GM12878 (cell line): ENCODE results near the gene RXYLT1. TPM values are rescaled to one million over a fixed set of nuclear protein-coding genes. Genes with fewer than 3 reads are reported as not detected.

Experiments used
- ATAC-seq: fragments of 200-7000 bp; cut with Tn5 transposase; 3 replicates; pipeline ENCODE4 v1.9.1; 2020; ENCODE audit warnings: mild to moderate bottlenecking, moderate library complexity
- BruUV-seq: library from RNA; stranded (reverse); fragments of 400-500 nt; replicated peaks from 2 replicates; lab custom pipeline; 2021; lab: Mats Ljungman, UMichigan
- CTCF ChIA-PET: fragments of 300-600 bp; sonication (Branson Sonifier 250); formaldehyde crosslinking; extraction: SDS; loops from one replicate; lab custom pipeline; 2021; ENCODE audit warnings: inconsistent platforms; lab: Yijun Ruan, JAX
- POLR2A ChIA-PET: fragments of 350-600 bp; formaldehyde crosslinking; extraction: SDS; loops from one replicate; lab custom pipeline; 2021; ENCODE audit warnings: inconsistent platforms; lab: Charles Lee
- RAD21 ChIA-PET: fragments of 300-600 bp; sonication (Branson Sonifier 250); formaldehyde crosslinking; loops from one replicate; lab custom pipeline; 2023; ENCODE audit warnings: antibody characterized with exemption; ENCODE audit not compliant: unreplicated experiment; lab: Charles Lee
- SMC1A ChIA-PET: fragments of 300-600 bp; sonication (Branson Sonifier 250); formaldehyde crosslinking; loops from one replicate; lab custom pipeline; 2023; ENCODE audit not compliant: unreplicated experiment, uncharacterized antibody; lab: Charles Lee
- DNase-seq: peaks from one replicate; pipeline ENCODE4 v3.0.0-alpha.2; 2011; ENCODE audit warnings: low read depth, low spot score
- FAIRE-seq: peaks from 3 replicates; lab custom pipeline; 2011; peaks lifted over from hg19 to GRCh38; lab: Jason Lieb, UNC
- H2AFZ ChIP-seq: 2 replicates; pipeline ENCODE4 v1.6.0; 2011; ENCODE audit warnings: low read depth, low read length, control low read depth; ENCODE audit not compliant: control insufficient read depth
- H3K27ac ChIP-seq: 2 replicates; pipeline ENCODE4 v1.5.1; 2011; ENCODE audit warnings: control low read depth; ENCODE audit not compliant: control insufficient read depth, insufficient read depth
- H3K27me3 ChIP-seq, 2 experiments: replicated peaks in 1 of 2; 2 replicates each; pipeline versions ENCODE4 v1.6.0 to v1.6.1; 2011; ENCODE audit warnings: low read length in 1 of 2; ENCODE audit not compliant: control insufficient read depth in 2 of 2, insufficient read depth in 2 of 2
- H3K36me3 ChIP-seq, 2 experiments: 2 replicates each; pipeline ENCODE4 v1.5.1; 2011; ENCODE audit warnings: low read length in 1 of 2; ENCODE audit not compliant: control insufficient read depth in 2 of 2, insufficient read depth in 2 of 2
- H3K4me1 ChIP-seq: 2 replicates; pipeline ENCODE4 v1.6.1; 2011; ENCODE audit warnings: mild to moderate bottlenecking, low read length, moderate library complexity, mixed read lengths; ENCODE audit not compliant: control insufficient read depth, insufficient read depth
- H3K4me2 ChIP-seq: 2 replicates; pipeline ENCODE4 v1.6.0; 2011; ENCODE audit warnings: control low read depth; ENCODE audit not compliant: control insufficient read depth, insufficient read depth
- H3K4me3 ChIP-seq: fragments of 200-600 bp; sonication (generic); 2 replicates; pipeline ENCODE4 v1.5.1; 2016
- H3K79me2 ChIP-seq: 2 replicates; pipeline ENCODE4 v1.6.0; 2011; ENCODE audit warnings: low read length; ENCODE audit not compliant: control insufficient read depth, insufficient read depth
- H3K9ac ChIP-seq: 2 replicates; pipeline ENCODE4 v1.8.0; 2011; ENCODE audit warnings: low read length, control low read depth, mixed read lengths; ENCODE audit not compliant: control insufficient read depth, insufficient read depth
- H3K9me3 ChIP-seq: replicated peaks from 3 replicates; pipeline ENCODE4 v1.5.1; 2011; ENCODE audit warnings: mild to moderate bottlenecking, low read length; ENCODE audit not compliant: control insufficient read depth, insufficient read depth
- H4K20me1 ChIP-seq: 2 replicates; pipeline ENCODE4 v1.6.0; 2011; ENCODE audit not compliant: control insufficient read depth, insufficient read depth
- CHD1 ChIP-seq: IDR thresholded peaks from 2 replicates; pipeline ENCODE4 v1.6.1; 2012; ENCODE audit warnings: low read depth, low read length, improper control_type of control experiment
- EGR1 ChIP-seq, 2 experiments: IDR thresholded peaks; 1 replicate in 1 of 2; 2 replicates in 1 of 2; pipeline ENCODE4 v1.6.1; 2011 to 2012; ENCODE audit warnings: low read depth in 2 of 2, low read length in 2 of 2, borderline replicate concordance in 1 of 2, mild to moderate bottlenecking in 1 of 2, moderate library complexity in 1 of 2
- FOS ChIP-seq: IDR thresholded peaks from 3 replicates; pipeline ENCODE4 v1.6.1; 2011; ENCODE audit warnings: borderline replicate concordance; ENCODE audit not compliant: insufficient read length; ENCODE audit errors: extremely low read depth
- GABPA ChIP-seq: IDR thresholded peaks from 2 replicates; pipeline ENCODE4 v1.6.1; 2014; ENCODE audit warnings: antibody characterized with exemption, low read depth, mild to moderate bottlenecking, inconsistent platforms
- IRF4 ChIP-seq: IDR thresholded peaks from 2 replicates; pipeline ENCODE4 v1.6.1; 2011; ENCODE audit warnings: low read depth, low read length
- KLF5 ChIP-seq: fragments of 450-650 bp; IDR thresholded peaks from 2 replicates; pipeline ENCODE4 v1.6.1; 2014; ENCODE audit warnings: mild to moderate bottlenecking; ENCODE audit not compliant: partially characterized antibody
- MEF2B ChIP-seq: fragments of 450-650 bp; IDR thresholded peaks from 2 replicates; pipeline ENCODE4 v1.6.1; 2018; ENCODE audit warnings: mild to moderate bottlenecking, moderate library complexity; ENCODE audit not compliant: partially characterized antibody, poor library complexity, severe bottlenecking
- NBN ChIP-seq: fragments of 450-650 bp; IDR thresholded peaks from 2 replicates; pipeline ENCODE4 v1.6.1; 2016
- POU2F2 ChIP-seq: IDR thresholded peaks from 3 replicates; pipeline ENCODE4 v1.6.1; 2011; ENCODE audit warnings: low read depth, mild to moderate bottlenecking, low read length, borderline replicate concordance
- RAD21 ChIP-seq: IDR thresholded peaks from 2 replicates; pipeline ENCODE4 v1.6.1; 2011; ENCODE audit warnings: mild to moderate bottlenecking, low read depth, low read length, moderate library complexity; ENCODE audit not compliant: insufficient read depth
- RB1 ChIP-seq: fragments of 450-650 bp; formaldehyde crosslinking; IDR thresholded peaks from 2 replicates; pipeline ENCODE4 v1.6.1; 2017; ENCODE audit warnings: mild to moderate bottlenecking, borderline replicate concordance
- SRF ChIP-seq, 2 experiments: IDR thresholded peaks; 2 replicates each; pipeline ENCODE4 v1.6.1; 2011; ENCODE audit warnings: low read depth in 2 of 2, low read length in 2 of 2, mild to moderate bottlenecking in 1 of 2, moderate library complexity in 1 of 2
- SUPT20H ChIP-seq: IDR thresholded peaks from 2 replicates; pipeline ENCODE4 v1.6.1; 2011; ENCODE audit warnings: low read depth, mild to moderate bottlenecking, low read length, moderate library complexity, borderline replicate concordance; ENCODE audit not compliant: control insufficient read depth
- WRNIP1 ChIP-seq: IDR thresholded peaks from 2 replicates; pipeline ENCODE4 v1.6.1; 2011; ENCODE audit warnings: low read depth, low read length, improper control_type of control experiment, borderline replicate concordance
- WGBS: methylation state at CpG from one replicate; pipeline ENCODE4 v1.1.6; 2016; ENCODE audit warnings: low lambda C conversion rate; ENCODE audit not compliant: insufficient replicate concordance, insufficient coverage; ENCODE audit errors: missing lambda C conversion rate; 5-methylcytosine and 5-hydroxymethylcytosine counted together
- in situ Hi-C: fragments of 300-500 bp; cut with MboI; formaldehyde crosslinking; loops from 9 replicates; pipeline ENCODE4 v1.14.3; 2018; ENCODE audit warnings: mixed read lengths
- intact Hi-C: fragments of 100-400 bp; cut with micrococcal nuclease; formaldehyde crosslinking; loops from one replicate; pipeline ENCODE4 v1.14.2; 2022; ENCODE audit not compliant: unreplicated experiment
- polyA plus RNA-seq, 11 experiments: library from polyadenylated mRNA; depleted of rRNA in 4 of 11; unstranded in 6 of 11; stranded (reverse) in 5 of 11; fragments of >200 nt; fragmentation: Nextera tagmentation in 4 of 11; fragmentation: Illumina TruSeq in 1 of 11; extraction: Ambion mirVana in 4 of 11; extraction: Trizol in 1 of 11; gene quantifications; 1 replicate in 1 of 11; 2 replicates in 10 of 11; pipeline versions ENCODE4 v1.2.1 to v1.2.3, GENCODE V29; 2011 to 2016; ENCODE audit warnings: inconsistent platforms in 2 of 11, missing spikeins in 2 of 11, low read depth in 1 of 11
- total RNA-seq, 4 experiments: library from RNA; depleted of rRNA in 3 of 4; stranded (reverse); fragments of >200 nt in 3 of 4; fragmentation: Illumina TruSeq in 1 of 4; extraction: Trizol in 1 of 4; gene quantifications; 2 replicates each; pipeline versions ENCODE4 v1.2.1 to v1.2.3, GENCODE V29; 2013 to 2021
- TF ChIP-seq, protein P1 (sequence below): IDR thresholded peaks from 2 replicates; pipeline ENCODE4 v1.6.1; 2011; ENCODE audit warnings: borderline replicate concordance, low read depth, mild to moderate bottlenecking, moderate library complexity, low read length; ENCODE audit not compliant: insufficient read depth, poor library complexity, severe bottlenecking
- TF ChIP-seq, protein P2 (sequence below): IDR thresholded peaks from 2 replicates; pipeline ENCODE4 v1.6.1; 2012; ENCODE audit warnings: low read depth, low read length, improper control_type of control experiment
- TF ChIP-seq, protein P3 (sequence below): fragments of 450-650 bp; IDR thresholded peaks from 2 replicates; pipeline ENCODE4 v1.6.1; 2016; ENCODE audit warnings: mild to moderate bottlenecking

Gene RXYLT1
- total and polyA plus RNA-seq, 10 of the 15 experiments (the other 5 are each of a cell fraction or from before 2014, with no cell fraction given), result 10.4 to 33.8 (median 21.5) TPM

DNA sequence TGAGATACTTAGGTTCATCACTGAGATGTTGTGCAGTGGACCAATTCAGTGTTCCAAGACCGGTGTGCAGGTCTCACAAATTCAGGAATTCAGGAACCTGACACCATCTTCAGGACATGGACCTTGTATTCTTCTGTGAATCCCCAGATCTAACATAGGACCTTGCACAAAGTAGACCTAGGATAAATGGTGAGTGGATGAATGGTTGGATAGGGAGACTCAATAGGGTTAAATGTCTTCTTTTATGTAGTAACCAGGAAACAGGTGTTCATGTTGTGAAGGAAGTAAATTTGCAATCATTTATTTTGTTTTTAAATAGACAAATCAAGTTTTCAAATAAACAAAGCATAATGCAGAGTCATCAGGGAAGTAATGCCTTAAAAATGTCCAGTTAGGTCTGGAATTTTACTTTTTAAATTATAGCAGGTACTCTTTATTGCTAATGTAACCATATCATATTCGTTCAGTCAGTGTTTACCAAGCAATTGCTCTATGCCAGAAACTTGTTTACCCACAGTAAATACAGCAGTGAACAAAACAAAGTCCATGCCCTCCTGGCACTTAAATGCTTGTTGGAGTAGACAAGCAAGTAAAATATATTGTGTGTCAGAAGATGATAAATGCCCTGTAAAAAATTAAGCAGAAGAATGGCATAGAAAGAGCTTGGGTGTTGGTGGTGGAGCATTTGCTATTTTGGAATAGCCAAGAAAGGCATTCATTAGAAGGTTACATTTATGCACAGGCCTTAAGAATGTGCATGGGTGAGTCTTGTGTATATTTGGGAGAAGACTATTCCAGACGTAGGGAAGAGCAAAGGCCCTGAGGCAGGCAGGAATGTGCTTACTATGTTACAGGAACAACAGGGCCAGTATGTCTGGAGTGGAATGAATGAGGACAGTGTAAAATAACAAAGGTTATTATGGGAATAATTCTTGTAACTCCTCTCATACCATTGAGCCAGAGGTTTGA lies 26.3 kb downstream of the RXYLT1 start (continued):
- TF ChIP-seq EGR1 (IDR thresholded peaks at IDR 0.05; ENCODE audit: borderline replicate concordance in 1 of 2, low read depth in 2 of 2, low read length in 2 of 2), result no peak
- TF ChIP-seq, protein P1, sequence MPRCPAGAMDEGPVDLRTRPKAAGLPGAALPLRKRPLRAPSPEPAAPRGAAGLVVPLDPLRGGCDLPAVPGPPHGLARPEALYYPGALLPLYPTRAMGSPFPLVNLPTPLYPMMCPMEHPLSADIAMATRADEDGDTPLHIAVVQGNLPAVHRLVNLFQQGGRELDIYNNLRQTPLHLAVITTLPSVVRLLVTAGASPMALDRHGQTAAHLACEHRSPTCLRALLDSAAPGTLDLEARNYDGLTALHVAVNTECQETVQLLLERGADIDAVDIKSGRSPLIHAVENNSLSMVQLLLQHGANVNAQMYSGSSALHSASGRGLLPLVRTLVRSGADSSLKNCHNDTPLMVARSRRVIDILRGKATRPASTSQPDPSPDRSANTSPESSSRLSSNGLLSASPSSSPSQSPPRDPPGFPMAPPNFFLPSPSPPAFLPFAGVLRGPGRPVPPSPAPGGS, result no peak
- no peak for TF ChIP-seq CHD1
- no peak for TF ChIP-seq FOS
- no peak for TF ChIP-seq IRF4
- TF ChIP-seq SUPT20H, result no peak
- TF ChIP-seq POU2F2, result no peak

DNA sequence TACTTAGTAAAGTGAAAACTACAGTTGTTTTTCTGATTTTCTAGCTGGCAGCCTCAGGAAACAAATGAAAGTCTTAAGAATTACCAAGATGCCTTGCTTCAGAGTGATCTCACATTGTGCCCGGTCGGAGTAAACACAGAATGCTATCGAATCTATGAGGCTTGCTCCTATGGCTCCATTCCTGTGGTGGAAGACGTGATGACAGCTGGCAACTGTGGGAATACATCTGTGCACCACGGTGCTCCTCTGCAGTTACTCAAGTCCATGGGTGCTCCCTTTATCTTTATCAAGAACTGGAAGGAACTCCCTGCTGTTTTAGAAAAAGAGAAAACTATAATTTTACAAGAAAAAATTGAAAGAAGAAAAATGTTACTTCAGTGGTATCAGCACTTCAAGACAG lies 28.9 kb downstream of the RXYLT1 start:
- ATAC-seq, result no peak
- H2AFZ ChIP-seq, result no peak overlapping the region
- ChIA-PET CTCF (interaction anchor here (0.6 to 1.0 kb wide), 2 partner anchors 11 to 448 kb away, joined by 3 read pairs; no protein-coding TSS in a partner anchor), POLR2A (no interaction called here), SMC1A (no interaction called here), RAD21 (interaction anchor here (0.6 kb wide), 1 partner anchor 9 kb away, joined by 3 read pairs; no protein-coding TSS in a partner anchor)
- no peak for DNase-seq
- intact Hi-C loops (no loop called here), in situ Hi-C loops (no loop called here)
- FAIRE-seq, result no peak
- no peak overlapping the region for H3K4me3 ChIP-seq
- peaks cover 0 to 9% of the 10 kb centered on the region in 2 experiments; a peak in 3 of 4 replicates for H3K36me3 ChIP-seq
- 96% methylated on average over 5 of the region's 5 CpGs for WGBS
- no TSS peak for BruUV-seq
- H3K79me2 ChIP-seq, result no peaks in the 10 kb centered on the region
- no peak overlapping the region for H3K27ac ChIP-seq
- no peaks in the 10 kb centered on the region for H3K9me3 ChIP-seq
- H3K4me1 ChIP-seq, result peaks cover under 1% of the 10 kb centered on the region; the same call in 1 of the 2 replicates
- no peak overlapping the region for H3K9ac ChIP-seq
- no peak overlapping the region for H3K4me2 ChIP-seq
- H3K27me3 ChIP-seq, result no peaks in the 10 kb centered on the region
- H4K20me1 ChIP-seq, result no peaks in the 10 kb centered on the region
- TF ChIP-seq WRNIP1, result no peak
- no peak for TF ChIP-seq RB1
- TF ChIP-seq RAD21, result no peak
- no peak for TF ChIP-seq SRF (IDR thresholded peaks at IDR 0.05; ENCODE audit: low read depth in 2 of 2, low read length in 2 of 2)
- TF ChIP-seq, protein P2, sequence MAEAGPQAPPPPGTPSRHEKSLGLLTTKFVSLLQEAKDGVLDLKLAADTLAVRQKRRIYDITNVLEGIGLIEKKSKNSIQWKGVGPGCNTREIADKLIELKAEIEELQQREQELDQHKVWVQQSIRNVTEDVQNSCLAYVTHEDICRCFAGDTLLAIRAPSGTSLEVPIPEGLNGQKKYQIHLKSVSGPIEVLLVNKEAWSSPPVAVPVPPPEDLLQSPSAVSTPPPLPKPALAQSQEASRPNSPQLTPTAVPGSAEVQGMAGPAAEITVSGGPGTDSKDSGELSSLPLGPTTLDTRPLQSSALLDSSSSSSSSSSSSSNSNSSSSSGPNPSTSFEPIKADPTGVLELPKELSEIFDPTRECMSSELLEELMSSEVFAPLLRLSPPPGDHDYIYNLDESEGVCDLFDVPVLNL, result no peak
- TF ChIP-seq NBN, result no peak
- TF ChIP-seq MEF2B, result no peak
- TF ChIP-seq, protein P3, sequence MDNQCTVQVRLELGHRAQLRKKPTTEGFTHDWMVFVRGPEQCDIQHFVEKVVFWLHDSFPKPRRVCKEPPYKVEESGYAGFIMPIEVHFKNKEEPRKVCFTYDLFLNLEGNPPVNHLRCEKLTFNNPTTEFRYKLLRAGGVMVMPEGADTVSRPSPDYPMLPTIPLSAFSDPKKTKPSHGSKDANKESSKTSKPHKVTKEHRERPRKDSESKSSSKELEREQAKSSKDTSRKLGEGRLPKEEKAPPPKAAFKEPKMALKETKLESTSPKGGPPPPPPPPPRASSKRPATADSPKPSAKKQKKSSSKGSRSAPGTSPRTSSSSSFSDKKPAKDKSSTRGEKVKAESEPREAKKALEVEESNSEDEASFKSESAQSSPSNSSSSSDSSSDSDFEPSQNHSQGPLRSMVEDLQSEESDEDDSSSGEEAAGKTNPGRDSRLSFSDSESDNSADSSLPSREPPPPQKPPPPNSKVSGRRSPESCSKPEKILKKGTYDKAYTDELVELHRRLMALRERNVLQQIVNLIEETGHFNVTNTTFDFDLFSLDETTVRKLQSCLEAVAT, result no peak
- no peak for TF ChIP-seq KLF5
- TF ChIP-seq GABPA, result no peak
